ENCODE measurements around the gene COX20.

GRCh38 chr1:244860078-244860477, 24.6 kb downstream of the COX20 start:
- TF ChIP-seq, protein P1, sequence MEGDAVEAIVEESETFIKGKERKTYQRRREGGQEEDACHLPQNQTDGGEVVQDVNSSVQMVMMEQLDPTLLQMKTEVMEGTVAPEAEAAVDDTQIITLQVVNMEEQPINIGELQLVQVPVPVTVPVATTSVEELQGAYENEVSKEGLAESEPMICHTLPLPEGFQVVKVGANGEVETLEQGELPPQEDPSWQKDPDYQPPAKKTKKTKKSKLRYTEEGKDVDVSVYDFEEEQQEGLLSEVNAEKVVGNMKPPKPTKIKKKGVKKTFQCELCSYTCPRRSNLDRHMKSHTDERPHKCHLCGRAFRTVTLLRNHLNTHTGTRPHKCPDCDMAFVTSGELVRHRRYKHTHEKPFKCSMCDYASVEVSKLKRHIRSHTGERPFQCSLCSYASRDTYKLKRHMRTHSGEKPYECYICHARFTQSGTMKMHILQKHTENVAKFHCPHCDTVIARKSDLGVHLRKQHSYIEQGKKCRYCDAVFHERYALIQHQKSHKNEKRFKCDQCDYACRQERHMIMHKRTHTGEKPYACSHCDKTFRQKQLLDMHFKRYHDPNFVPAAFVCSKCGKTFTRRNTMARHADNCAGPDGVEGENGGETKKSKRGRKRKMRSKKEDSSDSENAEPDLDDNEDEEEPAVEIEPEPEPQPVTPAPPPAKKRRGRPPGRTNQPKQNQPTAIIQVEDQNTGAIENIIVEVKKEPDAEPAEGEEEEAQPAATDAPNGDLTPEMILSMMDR (IDR thresholded peaks at IDR 0.05), result no peak
- TF ChIP-seq POLR2A (IDR thresholded peaks at IDR 0.05), result no peak
